Measurements from ENCODE around the gene ABL1. TPM values are rescaled to one million over a fixed set of nuclear protein-coding genes. Genes with fewer than 3 reads are reported as not detected.

Gene ABL1
- total RNA-seq, 2 experiments from 2014 or later: 30.2 to 33.0 TPM

GRCh38 chr9:130922893-130923610 lies 88.0 kb downstream of the ABL1 start:
- POLR2A ChIA-PET: no interaction called here
- H3K27ac Mint-ChIP-seq: no peak overlapping the region
- no peak overlapping the region for H3K4me3 Mint-ChIP-seq
- CTCF ChIA-PET: no interaction called here
- TF ChIP-seq, protein P1, sequence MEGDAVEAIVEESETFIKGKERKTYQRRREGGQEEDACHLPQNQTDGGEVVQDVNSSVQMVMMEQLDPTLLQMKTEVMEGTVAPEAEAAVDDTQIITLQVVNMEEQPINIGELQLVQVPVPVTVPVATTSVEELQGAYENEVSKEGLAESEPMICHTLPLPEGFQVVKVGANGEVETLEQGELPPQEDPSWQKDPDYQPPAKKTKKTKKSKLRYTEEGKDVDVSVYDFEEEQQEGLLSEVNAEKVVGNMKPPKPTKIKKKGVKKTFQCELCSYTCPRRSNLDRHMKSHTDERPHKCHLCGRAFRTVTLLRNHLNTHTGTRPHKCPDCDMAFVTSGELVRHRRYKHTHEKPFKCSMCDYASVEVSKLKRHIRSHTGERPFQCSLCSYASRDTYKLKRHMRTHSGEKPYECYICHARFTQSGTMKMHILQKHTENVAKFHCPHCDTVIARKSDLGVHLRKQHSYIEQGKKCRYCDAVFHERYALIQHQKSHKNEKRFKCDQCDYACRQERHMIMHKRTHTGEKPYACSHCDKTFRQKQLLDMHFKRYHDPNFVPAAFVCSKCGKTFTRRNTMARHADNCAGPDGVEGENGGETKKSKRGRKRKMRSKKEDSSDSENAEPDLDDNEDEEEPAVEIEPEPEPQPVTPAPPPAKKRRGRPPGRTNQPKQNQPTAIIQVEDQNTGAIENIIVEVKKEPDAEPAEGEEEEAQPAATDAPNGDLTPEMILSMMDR (IDR thresholded peaks at IDR 0.05): no peak
- DNase-seq (no peak), ATAC-seq (no peak)
- no peaks in the 10 kb centered on the region for H3K36me3 Mint-ChIP-seq (ENCODE audit: low read depth)
- no peaks in the 10 kb centered on the region for H3K9me3 Mint-ChIP-seq
- peaks cover 4% of the 10 kb centered on the region for H3K27me3 Mint-ChIP-seq
- intact Hi-C loops (cut with micrococcal nuclease): no loop called here
- no peaks in the 10 kb centered on the region for H3K4me1 Mint-ChIP-seq (ENCODE audit: low read depth)

DNA sequence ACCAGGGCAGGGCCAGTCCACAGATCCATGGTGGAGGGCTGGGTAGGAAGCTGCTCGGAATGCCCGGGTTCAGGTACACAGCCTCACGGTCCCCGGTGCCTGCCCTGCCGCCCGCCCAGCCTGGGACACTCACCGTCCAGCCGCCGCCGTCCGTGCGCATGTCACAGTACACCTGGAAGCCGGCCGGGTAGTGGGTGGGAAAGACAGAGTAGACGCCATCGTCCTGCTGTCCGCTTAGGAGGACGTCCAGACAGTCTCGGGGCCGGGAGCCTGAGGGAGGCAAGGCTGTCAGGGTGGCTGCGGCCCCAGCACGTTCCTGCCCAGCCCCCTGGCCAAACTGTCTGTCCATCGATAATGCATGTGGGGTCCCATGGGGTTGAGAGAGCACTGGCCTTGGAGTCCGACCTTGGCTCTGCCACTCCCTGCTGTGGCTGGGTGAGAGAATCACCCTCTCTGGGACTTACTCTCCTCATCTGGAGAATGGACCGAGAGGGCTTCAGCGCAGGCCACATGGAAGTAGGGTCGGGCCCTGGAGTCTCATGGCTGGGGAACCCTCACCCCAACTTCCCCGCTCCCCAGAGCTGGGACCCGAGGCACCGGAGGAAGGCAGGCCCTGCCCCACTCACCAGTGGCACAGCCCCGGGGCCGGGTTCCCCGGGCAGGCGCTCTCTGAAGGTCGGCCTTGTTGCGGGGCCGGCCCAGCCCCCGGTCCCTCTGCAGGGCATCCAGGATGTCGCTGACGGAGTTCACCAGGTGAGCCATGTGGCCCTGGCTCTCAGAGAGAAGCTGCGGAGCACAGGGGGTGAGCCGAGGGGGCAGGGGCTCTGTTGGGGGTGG lies 88.8 kb downstream of the ABL1 start:
- Mint-ChIP-seq H3K36me3 (ENCODE audit: low read depth) (no peaks in the 10 kb centered on the region), H3K9me3 (no peaks in the 10 kb centered on the region), H3K27ac (no peak overlapping the region), H3K27me3 (peaks cover 4% of the 10 kb centered on the region), H3K4me3 (no peak overlapping the region), H3K4me1 (ENCODE audit: low read depth) (no peaks in the 10 kb centered on the region)
- intact Hi-C loops (cut with micrococcal nuclease): no loop called here
- DNase-seq: no peak
- no peak for ATAC-seq
- TF ChIP-seq, protein P1 (IDR thresholded peaks at IDR 0.05): no peak
- POLR2A ChIA-PET: no interaction called here
- CTCF ChIA-PET: no interaction called here

DNA sequence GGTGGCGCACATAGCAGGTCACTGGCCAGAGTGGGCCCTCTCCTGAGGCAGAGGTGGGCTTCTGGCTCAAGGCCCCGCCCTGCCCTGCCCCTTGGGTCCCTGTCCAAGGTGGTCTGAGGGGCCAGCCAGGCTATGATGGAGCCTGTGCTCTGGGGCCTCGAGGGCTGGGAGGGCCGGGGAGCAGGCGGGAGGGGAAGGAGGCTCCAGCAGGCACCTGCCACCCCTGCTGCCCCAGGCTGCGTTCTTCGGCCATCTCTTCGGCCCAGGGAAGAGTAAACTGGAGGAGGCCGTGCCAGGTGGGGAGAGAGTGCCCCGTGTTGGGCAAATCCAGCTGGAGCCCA lies 89.4 kb downstream of the ABL1 start:
- Mint-ChIP-seq H3K4me1 (ENCODE audit: low read depth) (no peaks in the 10 kb centered on the region), H3K27me3 (peaks cover 4% of the 10 kb centered on the region), H3K9me3 (no peaks in the 10 kb centered on the region), H3K27ac (no peak overlapping the region), H3K4me3 (no peak overlapping the region), H3K36me3 (ENCODE audit: low read depth) (no peaks in the 10 kb centered on the region)
- intact Hi-C loops (cut with micrococcal nuclease): no loop called here
- CTCF ChIA-PET: no interaction called here
- TF ChIP-seq, protein P1 (IDR thresholded peaks at IDR 0.05): no peak
- no peak for ATAC-seq
- no peak for DNase-seq
- POLR2A ChIA-PET: no interaction called here

GRCh38 chr9:130925050-130925678 lies 90.1 kb downstream of the ABL1 start:
- no peaks in the 10 kb centered on the region for H3K36me3 Mint-ChIP-seq (ENCODE audit: low read depth)
- H3K9me3 Mint-ChIP-seq: no peaks in the 10 kb centered on the region
- POLR2A ChIA-PET: no interaction called here
- no peak overlapping the region for H3K27ac Mint-ChIP-seq
- intact Hi-C loops (cut with micrococcal nuclease): no loop called here
- DNase-seq (no peak), ATAC-seq (no peak)
- peaks cover 4% of the 10 kb centered on the region for H3K27me3 Mint-ChIP-seq
- H3K4me3 Mint-ChIP-seq: no peak overlapping the region
- CTCF ChIA-PET: no interaction called here
- H3K4me1 Mint-ChIP-seq (ENCODE audit: low read depth): no peaks in the 10 kb centered on the region
- TF ChIP-seq, protein P1 (IDR thresholded peaks at IDR 0.05): no peak

GRCh38 chr9:130927338-130927737 lies 92.3 kb downstream of the ABL1 start:
- CTCF ChIA-PET: interaction anchor here (1.3 to 1.4 kb wide), 2 partner anchors 58 to 71 kb away, joined by 4 read pairs; no protein-coding TSS in a partner anchor

More at GRCh38 chr9:130927338-130927737, 92.3 kb downstream of the ABL1 start:
- ATAC-seq: no peak
- Mint-ChIP-seq H3K27ac (no peak overlapping the region), H3K27me3 (peaks cover 7% of the 10 kb centered on the region), H3K36me3 (ENCODE audit: low read depth) (no peaks in the 10 kb centered on the region), H3K4me1 (ENCODE audit: low read depth) (no peaks in the 10 kb centered on the region), H3K4me3 (no peak overlapping the region), H3K9me3 (no peaks in the 10 kb centered on the region)
- POLR2A ChIA-PET: no interaction called here
- no peak for DNase-seq
- intact Hi-C loops (cut with micrococcal nuclease): no loop called here
- TF ChIP-seq, protein P1 (IDR thresholded peaks at IDR 0.05): no peak

Data from activated CD8-positive, alpha-beta T cell treated with anti-CD3 and anti-CD28 coated beads for 36 hours (primary cell).